HG02852 (cell line): ENCODE measurements around the gene CEP350.

Experiments
- ATAC-seq: cut with Tn5 transposase; IDR thresholded peaks from one replicate; pipeline ENCODE4 v1.9.1; 2021; ENCODE audit warnings: mild to moderate bottlenecking, moderate library complexity; ENCODE audit not compliant: unreplicated experiment

The CEP350 gene

GRCh38 chr1:180153032-180153431 lies 198.4 kb downstream of the CEP350 start:
- no peak for ATAC-seq

GRCh38 chr1:180154003-180154324 lies 199.4 kb downstream of the CEP350 start:
- peak; percentile 0 for ATAC-seq

- ATAC-seq, result peak; percentile 91
These were observed 199.9 kb downstream of the CEP350 start, which contains the start of gene QSOX1 for GRCh38 chr1:180154325-180155181. Gene QSOX1 (plus strand): TSS chr1:180154869. CDS start chr1:180154908, 39 bp downstream.

GRCh38 chr1:180155182-180155682 lies 200.6 kb downstream of the CEP350 start:
- ATAC-seq, result no peak

GRCh38 chr1:180156201-180156600 lies 201.6 kb downstream of the CEP350 start:
- ATAC-seq, result no peak

GRCh38 chr1:180156631-180157091 lies 202.1 kb downstream of the CEP350 start:
- ATAC-seq, result no peak

GRCh38 chr1:180157108-180157507 lies 202.5 kb downstream of the CEP350 start:
- no peak for ATAC-seq

- ATAC-seq, result no peak
These were observed 203.0 kb downstream of the CEP350 start for GRCh38 chr1:180157576-180158057.

- ATAC-seq, result no peak
These were observed 203.8 kb downstream of the CEP350 start for GRCh38 chr1:180158149-180159147.

GRCh38 chr1:180160357-180160756 lies 205.7 kb downstream of the CEP350 start:
- ATAC-seq, result no peak

- ATAC-seq, result no peak
These were observed 208.4 kb downstream of the CEP350 start for GRCh38 chr1:180163041-180163440.
